KMS-11 (cell line): Measurements from ENCODE around the gene MAPT.

ENCODE experiments used
- H2AFZ ChIP-seq: fragments of 200-600 bp; sonication (generic); 2 replicates; pipeline ENCODE4 v1.6.1; 2016; ENCODE audit warnings: antibody characterized with exemption, mixed run types, low read depth
- H3K27ac ChIP-seq: fragments of 200-600 bp; sonication (generic); 2 replicates; pipeline ENCODE4 v1.6.1; 2016; ENCODE audit warnings: mild to moderate bottlenecking, mixed run types
- H3K27me3 ChIP-seq: fragments of 200-600 bp; sonication (generic); 2 replicates; pipeline ENCODE4 v1.6.1; 2017; ENCODE audit warnings: mild to moderate bottlenecking, low read depth, mixed run types, moderate library complexity; ENCODE audit not compliant: insufficient read depth
- H3K36me3 ChIP-seq: fragments of 200-600 bp; sonication (generic); 2 replicates; pipeline ENCODE4 v1.6.1; 2017; ENCODE audit warnings: mild to moderate bottlenecking, mixed run types; ENCODE audit not compliant: insufficient read depth
- H3K4me1 ChIP-seq: fragments of 200-600 bp; sonication (generic); 2 replicates; pipeline ENCODE4 v1.6.1; 2016; ENCODE audit warnings: mild to moderate bottlenecking, low read depth, mixed run types; ENCODE audit not compliant: poor library complexity, severe bottlenecking
- H3K4me2 ChIP-seq: fragments of 200-600 bp; sonication (generic); 2 replicates; pipeline ENCODE4 v1.7.0; 2016; ENCODE audit warnings: mild to moderate bottlenecking, mixed run types
- H3K4me3 ChIP-seq: fragments of 200-600 bp; sonication (generic); IDR thresholded peaks from 2 replicates; pipeline ENCODE4 v1.6.1; 2017; ENCODE audit warnings: low read depth, low read length, mixed read lengths; ENCODE audit not compliant: insufficient read depth
- H3K79me2 ChIP-seq: fragments of 200-600 bp; sonication (generic); 2 replicates; pipeline ENCODE4 v1.6.1; 2016; ENCODE audit warnings: low read depth, mixed run types; ENCODE audit not compliant: insufficient read depth
- H3K9ac ChIP-seq: fragments of 200-600 bp; sonication (generic); 2 replicates; pipeline ENCODE4 v1.6.1; 2016; ENCODE audit warnings: mild to moderate bottlenecking, mixed run types
- H4K20me1 ChIP-seq: fragments of 200-600 bp; sonication (generic); 2 replicates; pipeline ENCODE4 v1.6.1; 2016; ENCODE audit warnings: mild to moderate bottlenecking, mixed run types; ENCODE audit not compliant: insufficient read depth
- CTCF ChIP-seq: fragments of 200-600 bp; sonication (generic); conservative IDR thresholded peaks from 2 replicates; pipeline ENCODE4 v1.6.1; 2017; ENCODE audit warnings: low read depth, mild to moderate bottlenecking, antibody characterized with exemption, low read length, moderate library complexity, mixed read lengths

MAPT gene

GRCh38 chr17:45940293-45940692 is 45.9 kb downstream of the MAPT start:
- Histone ChIP-seq H3K4me2 (no peak overlapping the region), H2AFZ (no peak overlapping the region), H4K20me1 (no peaks in the 10 kb centered on the region), H3K27ac (no peak overlapping the region), H3K4me3 (no peak overlapping the region), H3K27me3 (no peaks in the 10 kb centered on the region), H3K36me3 (no peaks in the 10 kb centered on the region), H3K9ac (no peak overlapping the region), H3K79me2 (no peaks in the 10 kb centered on the region), H3K4me1 (no peaks in the 10 kb centered on the region)
- TF ChIP-seq CTCF = no peak

GRCh38 chr17:45940826-45941225 is 46.5 kb downstream of the MAPT start:
- H3K4me3 ChIP-seq = no peak overlapping the region
- H3K4me2 ChIP-seq = no peak overlapping the region
- no peak overlapping the region for H2AFZ ChIP-seq
- H3K36me3 ChIP-seq = no peaks in the 10 kb centered on the region
- TF ChIP-seq CTCF = no peak
- no peaks in the 10 kb centered on the region for H4K20me1 ChIP-seq
- H3K27me3 ChIP-seq = no peaks in the 10 kb centered on the region
- no peaks in the 10 kb centered on the region for H3K79me2 ChIP-seq
- no peaks in the 10 kb centered on the region for H3K4me1 ChIP-seq
- no peak overlapping the region for H3K9ac ChIP-seq
- no peak overlapping the region for H3K27ac ChIP-seq

DNA sequence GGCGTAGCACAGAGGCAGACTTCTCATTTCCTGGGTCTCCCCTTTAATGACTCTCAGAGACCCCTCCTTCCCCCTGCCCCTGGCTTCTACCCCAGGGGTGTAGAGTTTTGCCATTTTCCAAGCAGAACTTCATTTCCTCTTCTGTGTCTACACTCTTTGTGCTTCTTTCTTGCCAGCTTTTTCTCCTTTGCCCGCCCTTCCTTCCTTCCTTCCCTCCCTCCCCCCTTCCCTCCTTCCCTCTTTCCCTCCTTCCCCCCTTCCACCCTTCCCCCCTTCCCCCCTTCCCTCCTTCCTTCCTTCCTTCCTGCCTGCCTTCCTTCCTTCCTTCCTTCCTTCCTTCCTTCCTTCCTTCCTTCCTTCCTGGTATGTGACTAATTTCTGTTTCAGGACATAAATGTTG is 47.0 kb downstream of the MAPT start:
- Histone ChIP-seq H3K9ac (no peak overlapping the region), H3K36me3 (no peaks in the 10 kb centered on the region), H3K27me3 (no peaks in the 10 kb centered on the region), H2AFZ (no peak overlapping the region), H3K27ac (no peak overlapping the region), H3K79me2 (no peaks in the 10 kb centered on the region), H3K4me2 (no peak overlapping the region), H3K4me3 (no peak overlapping the region), H3K4me1 (no peaks in the 10 kb centered on the region), H4K20me1 (no peaks in the 10 kb centered on the region)
- TF ChIP-seq CTCF = no peak

DNA sequence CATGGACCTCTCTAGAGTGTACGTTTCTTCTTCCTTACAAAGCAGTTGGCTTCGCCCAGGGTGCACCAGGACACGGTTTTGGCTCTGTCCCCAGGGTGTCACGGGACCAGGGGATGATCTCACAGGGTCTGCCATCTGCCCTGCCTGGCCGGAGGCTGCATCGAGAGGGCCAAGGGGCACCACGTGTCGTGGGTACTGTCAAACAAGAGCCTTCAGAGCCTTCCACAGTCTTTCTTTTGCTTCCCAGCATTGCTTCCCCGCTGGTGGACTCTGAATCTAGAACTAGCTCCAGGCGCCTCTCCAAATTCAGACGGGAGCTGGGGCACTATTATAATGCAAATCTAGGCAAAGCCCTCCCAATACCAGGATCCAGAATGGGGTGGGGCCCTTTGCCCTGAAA is 47.9 kb downstream of the MAPT start:
- no peaks in the 10 kb centered on the region for H3K79me2 ChIP-seq
- H2AFZ ChIP-seq = no peak overlapping the region
- H3K4me3 ChIP-seq = no peak overlapping the region
- no peak overlapping the region for H3K4me2 ChIP-seq
- H3K9ac ChIP-seq = no peak overlapping the region
- H3K27me3 ChIP-seq = no peaks in the 10 kb centered on the region
- no peaks in the 10 kb centered on the region for H4K20me1 ChIP-seq
- H3K36me3 ChIP-seq = no peaks in the 10 kb centered on the region
- H3K4me1 ChIP-seq = peaks cover 3% of the 10 kb centered on the region
- H3K27ac ChIP-seq = no peak overlapping the region
- TF ChIP-seq CTCF = no peak

GRCh38 chr17:45946841-45947256 is 52.5 kb downstream of the MAPT start:
- no peak overlapping the region for H2AFZ ChIP-seq
- no peak overlapping the region for H3K9ac ChIP-seq
- peaks cover 16% of the 10 kb centered on the region for H3K4me1 ChIP-seq
- H3K36me3 ChIP-seq = no peaks in the 10 kb centered on the region
- H3K4me3 ChIP-seq = no peak overlapping the region
- H3K27me3 ChIP-seq = no peaks in the 10 kb centered on the region
- no peak for TF ChIP-seq CTCF
- no peaks in the 10 kb centered on the region for H4K20me1 ChIP-seq
- no peak overlapping the region for H3K4me2 ChIP-seq
- no peaks in the 10 kb centered on the region for H3K79me2 ChIP-seq
- H3K27ac ChIP-seq = no peak overlapping the region
